Measurements from ENCODE around the gene GJC2. TPM values are rescaled to one million over a fixed set of nuclear protein-coding genes. Genes with fewer than 3 reads are reported as not detected.
"Not testable (repeated sequence)": the region's sequence is repeated elsewhere in the genome, so short reads cannot be mapped to it uniquely, and the experiment has no call there.

Gene GJC2
- total RNA-seq, 3 donors from 2014 or later: 1.3 TPM

GRCh38 chr1:228169345-228169744, 19.6 kb downstream of the GJC2 start:
- H3K4me3 ChIP-seq: no peak overlapping the region
- H3K27ac ChIP-seq: no peak overlapping the region
- no peaks in the 10 kb centered on the region for H3K27me3 ChIP-seq
- peaks cover 0 to 6% of the 10 kb centered on the region in 2 donors for H3K4me1 ChIP-seq
- no peak for DNase-seq (ENCODE audit: low spot score in 2 of 2)
- H3K36me3 ChIP-seq: no peaks in the 10 kb centered on the region
- intact Hi-C loops (cut with DNase I; ENCODE audit: low total_unique reads): no loop called here
- no peak for TF ChIP-seq POLR2A (IDR thresholded peaks at IDR 0.05)
- TF ChIP-seq CTCF (IDR thresholded peaks at IDR 0.05): no peak
- no peak for TF ChIP-seq POLR2AphosphoS5 (IDR thresholded peaks at IDR 0.05)
- H3K9me3 ChIP-seq: no peaks in the 10 kb centered on the region

GRCh38 chr1:228170666-228171065, 20.9 kb downstream of the GJC2 start:
- TF ChIP-seq POLR2A (IDR thresholded peaks at IDR 0.05) (no peak), POLR2AphosphoS5 (IDR thresholded peaks at IDR 0.05) (no peak), CTCF (IDR thresholded peaks at IDR 0.05) (no peak)
- Histone ChIP-seq H3K4me1 (no peaks in the 10 kb centered on the region), H3K36me3 (no peaks in the 10 kb centered on the region), H3K27ac (no peak overlapping the region), H3K4me3 (no peak overlapping the region), H3K9me3 (no peaks in the 10 kb centered on the region), H3K27me3 (no peaks in the 10 kb centered on the region)
- DNase-seq (ENCODE audit: low spot score in 2 of 2): no peak
- intact Hi-C loops (cut with DNase I; ENCODE audit: low total_unique reads): no loop called here

- Histone ChIP-seq H3K4me3 (no peak overlapping the region), H3K27me3 (no peaks in the 10 kb centered on the region), H3K36me3 (no peaks in the 10 kb centered on the region), H3K9me3 (no peaks in the 10 kb centered on the region), H3K27ac (peak overlapping the region in 1 of 2 donors; percentile 19), H3K4me1 (no peaks in the 10 kb centered on the region)
- intact Hi-C loops (cut with DNase I; ENCODE audit: low total_unique reads): no loop called here
- TF ChIP-seq POLR2A (IDR thresholded peaks at IDR 0.05) (no peak), CTCF (IDR thresholded peaks at IDR 0.05) (no peak), POLR2AphosphoS5 (IDR thresholded peaks at IDR 0.05) (no peak)
- DNase-seq (ENCODE audit: low spot score in 2 of 2): no peak
Measured at GRCh38 chr1:228171221-228171891, 21.6 kb downstream of the GJC2 start.

- H3K27me3 ChIP-seq: no peaks in the 10 kb centered on the region
- TF ChIP-seq CTCF (IDR thresholded peaks at IDR 0.05) (no peak), POLR2AphosphoS5 (IDR thresholded peaks at IDR 0.05) (no peak), POLR2A (IDR thresholded peaks at IDR 0.05) (no peak)
- no peak overlapping the region for H3K27ac ChIP-seq
- H3K9me3 ChIP-seq: no peaks in the 10 kb centered on the region
- no peaks in the 10 kb centered on the region for H3K4me1 ChIP-seq
- DNase-seq (ENCODE audit: low spot score in 2 of 2): no peak
- no peak overlapping the region for H3K4me3 ChIP-seq
- no peaks in the 10 kb centered on the region for H3K36me3 ChIP-seq
- intact Hi-C loops (cut with DNase I; ENCODE audit: low total_unique reads): no loop called here
Measured at GRCh38 chr1:228172591-228173527, 23.1 kb downstream of the GJC2 start.

- peak overlapping the region in 1 of 2 donors; percentile 52 for H3K27ac ChIP-seq
- H3K9me3 ChIP-seq; intact Hi-C loops (cut with DNase I; ENCODE audit: low total_unique reads); H3K4me1 ChIP-seq; H3K27me3 ChIP-seq; DNase-seq (ENCODE audit: low spot score in 2 of 2); H3K36me3 ChIP-seq: not testable (repeated sequence)
- peak overlapping the region in 1 of 3 donors; percentile 25 for H3K4me3 ChIP-seq
Measured at GRCh38 chr1:228173528-228174481, 24.1 kb downstream of the GJC2 start.

Data from breast epithelium (tissue), 4 donors.